PC-9 (cell line): ENCODE data around the gene TENM4. TPM values are rescaled to one million over a fixed set of nuclear protein-coding genes. Genes with fewer than 3 reads are reported as not detected.

Experiments
- BruUV-seq: library from RNA; stranded (reverse); fragments of 400-500 nt; replicated peaks from 2 replicates; lab custom pipeline; 2021; lab: Mats Ljungman, UMichigan
- CTCF ChIA-PET: fragments of 300-600 bp; sonication (Branson Sonifier 250); formaldehyde crosslinking; loops from one replicate; lab custom pipeline; 2022; ENCODE audit warnings: antibody characterized with exemption; lab: Charles Lee
- POLR2A ChIA-PET: fragments of 300-600 bp; sonication (Branson Sonifier 250); formaldehyde crosslinking; loops from one replicate; lab custom pipeline; 2022; ENCODE audit warnings: antibody characterized with exemption; ENCODE audit not compliant: unreplicated experiment; lab: Charles Lee
- DNase-seq, 2 experiments: peaks; one replicate each; pipeline versions ENCODE4 v3.0.0 to v3.0.0-alpha.2; 2015 to 2022; ENCODE audit warnings: mixed read lengths in 1 of 2
- H2AFZ ChIP-seq: fragments of 200-600 bp; sonication (generic); 2 replicates; pipeline ENCODE4 v1.8.1; 2017; ENCODE audit warnings: antibody characterized with exemption
- H3F3A ChIP-seq: fragments of 200-600 bp; sonication (generic); 2 replicates; pipeline ENCODE4 v1.8.1; 2017; ENCODE audit warnings: antibody characterized with exemption, mild to moderate bottlenecking, low read depth; ENCODE audit not compliant: insufficient read depth
- H3K27ac ChIP-seq: fragments of 200-600 bp; sonication (generic); 2 replicates; pipeline ENCODE4 v1.6.1; 2016; ENCODE audit warnings: mixed run types
- H3K27me3 ChIP-seq: fragments of 200-600 bp; sonication (generic); 2 replicates; pipeline ENCODE4 v1.6.1; 2016; ENCODE audit warnings: low read depth, mixed run types; ENCODE audit not compliant: insufficient read depth
- H3K36me3 ChIP-seq: fragments of 200-600 bp; sonication (generic); 2 replicates; pipeline ENCODE4 v1.6.1; 2016; ENCODE audit warnings: low read depth, mixed run types
- H3K4me1 ChIP-seq: fragments of 200-600 bp; sonication (generic); replicated peaks from 2 replicates; pipeline ENCODE4 v1.6.1; 2016; ENCODE audit warnings: mixed run types; ENCODE audit not compliant: insufficient read depth
- H3K4me2 ChIP-seq: fragments of 200-600 bp; sonication (generic); 2 replicates; pipeline ENCODE4 v1.6.1; 2017; ENCODE audit warnings: mixed run types
- H3K4me3 ChIP-seq: fragments of 200-600 bp; sonication (generic); 2 replicates; pipeline ENCODE4 v1.6.1; 2016; ENCODE audit warnings: mixed run types
- H3K79me2 ChIP-seq: fragments of 200-600 bp; sonication (generic); 2 replicates; pipeline ENCODE4 v1.6.1; 2017; ENCODE audit warnings: low read depth, mixed run types
- H3K9me2 ChIP-seq: fragments of 200-600 bp; sonication (generic); 2 replicates; pipeline ENCODE4 v1.8.1; 2017; ENCODE audit warnings: mild to moderate bottlenecking; ENCODE audit not compliant: insufficient read depth
- H3K9me3 ChIP-seq: fragments of 200-600 bp; sonication (generic); 2 replicates; pipeline ENCODE4 v1.8.1; 2016; ENCODE audit warnings: low read depth; ENCODE audit not compliant: insufficient read depth
- H4K20me1 ChIP-seq: fragments of 200-600 bp; sonication (generic); 2 replicates; pipeline ENCODE4 v1.8.1; 2017; ENCODE audit not compliant: insufficient read depth
- CTCF ChIP-seq: fragments of 200-600 bp; sonication (generic); conservative IDR thresholded peaks from 2 replicates; pipeline ENCODE4 v1.6.1; 2017; ENCODE audit warnings: mixed run types, antibody characterized with exemption, mild to moderate bottlenecking, moderate library complexity
- EZH2 ChIP-seq: fragments of 200-600 bp; sonication (generic); IDR thresholded peaks from 2 replicates; pipeline ENCODE4 v1.8.0; 2017; ENCODE audit warnings: antibody characterized with exemption, low read depth
- intact Hi-C: fragments of 100-400 bp; cut with micrococcal nuclease; formaldehyde crosslinking; loops from one replicate; pipeline ENCODE4 v1.10.0; 2022; ENCODE audit not compliant: unreplicated experiment
- total RNA-seq: library from RNA; stranded (reverse); gene quantifications from 2 replicates; pipeline ENCODE4 v1.2.3, GENCODE V29; 2021

The TENM4 gene
- total RNA-seq, 1 experiment from 2014 or later, result not detected

- Histone ChIP-seq H4K20me1 (no peaks in the 10 kb centered on the region), H3K9me2 (no peaks in the 10 kb centered on the region), H3F3A (no peaks in the 10 kb centered on the region), H2AFZ (no peak overlapping the region), H3K4me2 (no peak overlapping the region), H3K36me3 (no peaks in the 10 kb centered on the region), H3K9me3 (no peaks in the 10 kb centered on the region), H3K27ac (no peak overlapping the region), H3K79me2 (no peaks in the 10 kb centered on the region), H3K4me1 (no peaks in the 10 kb centered on the region), H3K4me3 (no peak overlapping the region), H3K27me3 (peaks cover 42% of the 10 kb centered on the region)
- POLR2A ChIA-PET, result no interaction called here
- intact Hi-C loops, result no loop called here
- CTCF ChIA-PET, result no interaction called here
- BruUV-seq, result no TSS peak
- no peak for TF ChIP-seq EZH2
- TF ChIP-seq CTCF, result no peak
- no peak for DNase-seq
Measured at GRCh38 chr11:78840623-78841022, 600.2 kb downstream of the TENM4 start.

- DNase-seq, result no peak
- intact Hi-C loops, result no loop called here
- no peak for TF ChIP-seq CTCF
- TF ChIP-seq EZH2, result no peak
- no peaks in the 10 kb centered on the region for H3K9me3 ChIP-seq
- ChIA-PET CTCF (no interaction called here), POLR2A (no interaction called here)
- H3K9me2 ChIP-seq, result no peaks in the 10 kb centered on the region
- H3K4me1 ChIP-seq, result no peaks in the 10 kb centered on the region
- H3K4me2 ChIP-seq, result no peak overlapping the region
- no peaks in the 10 kb centered on the region for H3K36me3 ChIP-seq
- no TSS peak for BruUV-seq
- no peak overlapping the region for H3K27ac ChIP-seq
- H3K79me2 ChIP-seq, result no peaks in the 10 kb centered on the region
- no peak overlapping the region for H2AFZ ChIP-seq
- no peaks in the 10 kb centered on the region for H3F3A ChIP-seq
- peaks cover 40% of the 10 kb centered on the region for H3K27me3 ChIP-seq
- H3K4me3 ChIP-seq, result no peak overlapping the region
- H4K20me1 ChIP-seq, result no peaks in the 10 kb centered on the region
Measured at GRCh38 chr11:78840200-78840599, 600.6 kb downstream of the TENM4 start.

- Histone ChIP-seq H3K79me2 (no peaks in the 10 kb centered on the region), H3K36me3 (no peaks in the 10 kb centered on the region), H3K27me3 (peaks cover 43% of the 10 kb centered on the region), H4K20me1 (no peaks in the 10 kb centered on the region), H3K9me3 (no peaks in the 10 kb centered on the region), H3K27ac (no peak overlapping the region), H3K4me1 (no peaks in the 10 kb centered on the region), H3K4me2 (no peak overlapping the region), H2AFZ (no peak overlapping the region), H3F3A (no peaks in the 10 kb centered on the region), H3K9me2 (no peaks in the 10 kb centered on the region), H3K4me3 (no peak overlapping the region)
- intact Hi-C loops, result no loop called here
- TF ChIP-seq CTCF (no peak), EZH2 (no peak)
- BruUV-seq, result no TSS peak
- no peak for DNase-seq
- POLR2A ChIA-PET, result no interaction called here
- CTCF ChIA-PET, result no interaction called here
Measured at GRCh38 chr11:78838417-78838816, 602.4 kb downstream of the TENM4 start.
